WTC11 (cell line): ENCODE data around the gene TMEM25. TPM values are rescaled to one million over a fixed set of nuclear protein-coding genes. Genes with fewer than 3 reads are reported as not detected.
A peak's percentile ranks its signal among the peaks of the same experiment; 100 is the strongest.

Experiments used
- ATAC-seq: fragments of 200-7000 bp; cut with Tn5 transposase; 2 replicates; pipeline ENCODE4 v1.10.0; 2021; ENCODE audit warnings: mild to moderate bottlenecking, moderate library complexity
- CTCF ChIA-PET: fragments of 300-600 bp; sonication (Branson Sonifier 250); formaldehyde crosslinking; loops from one replicate; lab custom pipeline; 2021; ENCODE audit warnings: antibody characterized with exemption; lab: Charles Lee
- POLR2A ChIA-PET: fragments of 350-600 bp; sonication (Branson Sonifier 250); formaldehyde crosslinking; loops from one replicate; lab custom pipeline; 2021; ENCODE audit warnings: antibody characterized with exemption; lab: Charles Lee
- DNase-seq: peaks from one replicate; pipeline ENCODE4 v3.0.0; 2021; ENCODE audit warnings: low spot score
- H3K27ac Mint-ChIP-seq: 2 replicates; pipeline ENCODE4 v1.8.0; 2021; ENCODE audit warnings: mixed read lengths
- H3K27me3 Mint-ChIP-seq: 2 replicates; pipeline ENCODE4 v1.8.0; 2021; ENCODE audit warnings: low read depth, mild to moderate bottlenecking, moderate library complexity, mixed read lengths
- H3K36me3 Mint-ChIP-seq: 2 replicates; pipeline ENCODE4 v1.8.0; 2021; ENCODE audit warnings: mixed read lengths
- H3K4me1 Mint-ChIP-seq: 2 replicates; pipeline ENCODE4 v1.8.0; 2022; ENCODE audit warnings: mixed read lengths
- H3K4me3 Mint-ChIP-seq: 2 replicates; pipeline ENCODE4 v1.8.0; 2021; ENCODE audit warnings: mild to moderate bottlenecking, moderate library complexity, mixed read lengths
- H3K9me3 Mint-ChIP-seq: 2 replicates; pipeline ENCODE4 v1.8.0; 2021; ENCODE audit warnings: mixed read lengths
- ATF3 ChIP-seq: sonication (generic); formaldehyde crosslinking; conservative IDR thresholded peaks from 2 replicates; pipeline ENCODE4 v1.8.1; 2022; ENCODE audit warnings: mild to moderate bottlenecking, missing genetic modification reagents
- ATF6 ChIP-seq: sonication (generic); formaldehyde crosslinking; IDR thresholded peaks from 2 replicates; pipeline ENCODE4 v1.8.1; 2023; ENCODE audit warnings: mild to moderate bottlenecking, missing genetic modification reagents
- CBFB ChIP-seq: sonication (generic); formaldehyde crosslinking; IDR thresholded peaks from 2 replicates; pipeline ENCODE4 v1.8.1; 2022; ENCODE audit warnings: mild to moderate bottlenecking, low read depth, missing genetic modification reagents
- CREB1 ChIP-seq: sonication (generic); formaldehyde crosslinking; IDR thresholded peaks from 2 replicates; pipeline ENCODE4 v1.8.0; 2023; ENCODE audit warnings: mild to moderate bottlenecking, missing genetic modification reagents
- CREM ChIP-seq: sonication (generic); formaldehyde crosslinking; IDR thresholded peaks from 2 replicates; pipeline ENCODE4 v1.8.1; 2022; ENCODE audit warnings: mild to moderate bottlenecking, missing genetic modification reagents, moderate library complexity
- CTCF ChIP-seq: fragments of 200-600 bp; IDR thresholded peaks from 2 replicates; pipeline ENCODE4 v1.8.0; 2022; ENCODE audit warnings: antibody characterized with exemption
- EMX1 ChIP-seq: fragments of 250-450 bp; sonication (Bioruptor Pico); IDR thresholded peaks from 2 replicates; pipeline ENCODE4 v1.8.0; 2021; ENCODE audit warnings: mild to moderate bottlenecking
- ERG ChIP-seq: fragments of 250-450 bp; sonication (Bioruptor Pico); IDR thresholded peaks from 2 replicates; pipeline ENCODE4 v1.8.0; 2021; ENCODE audit warnings: mild to moderate bottlenecking
- ESRRA ChIP-seq: sonication (generic); formaldehyde crosslinking; IDR thresholded peaks from 2 replicates; pipeline ENCODE4 v1.8.1; 2022; ENCODE audit warnings: mild to moderate bottlenecking, missing genetic modification reagents, borderline replicate concordance
- FOXP1 ChIP-seq: sonication (generic); formaldehyde crosslinking; IDR thresholded peaks from 2 replicates; pipeline ENCODE4 v1.8.0; 2022; ENCODE audit warnings: missing genetic modification reagents, mild to moderate bottlenecking, moderate library complexity, borderline replicate concordance
- NR3C1 ChIP-seq: sonication (generic); formaldehyde crosslinking; conservative IDR thresholded peaks from 2 replicates; pipeline ENCODE4 v1.8.1; 2023; ENCODE audit warnings: low read depth, mild to moderate bottlenecking, missing genetic modification reagents
- RORB ChIP-seq: fragments of 250-450 bp; sonication (Bioruptor Pico); IDR thresholded peaks from 2 replicates; pipeline ENCODE4 v1.9.0; 2021; ENCODE audit warnings: mild to moderate bottlenecking
- SMAD3 ChIP-seq: sonication (generic); formaldehyde crosslinking; IDR thresholded peaks from 2 replicates; pipeline ENCODE4 v1.8.0; 2022; ENCODE audit warnings: missing genetic modification reagents, mild to moderate bottlenecking, borderline replicate concordance
- TEAD4 ChIP-seq: sonication (generic); formaldehyde crosslinking; IDR thresholded peaks from 2 replicates; pipeline ENCODE4 v1.8.0; 2022; ENCODE audit warnings: mild to moderate bottlenecking, missing genetic modification reagents
- ZBTB43 ChIP-seq: sonication (generic); formaldehyde crosslinking; IDR thresholded peaks from 2 replicates; pipeline ENCODE4 v1.8.1; 2023; ENCODE audit warnings: mild to moderate bottlenecking, missing genetic modification reagents
- ZNF138 ChIP-seq: sonication (generic); formaldehyde crosslinking; conservative IDR thresholded peaks from 2 replicates; pipeline ENCODE4 v1.8.1; 2022; ENCODE audit warnings: mild to moderate bottlenecking, moderate library complexity, missing genetic modification reagents
- ZNF263 ChIP-seq: sonication (generic); formaldehyde crosslinking; IDR thresholded peaks from 2 replicates; pipeline ENCODE4 v1.8.1; 2022; ENCODE audit warnings: low read depth, mild to moderate bottlenecking, moderate library complexity, missing genetic modification reagents
- ZNF416 ChIP-seq: fragments of 250-450 bp; sonication (Bioruptor Pico); IDR thresholded peaks from 2 replicates; pipeline ENCODE4 v1.9.0; 2021; ENCODE audit warnings: mild to moderate bottlenecking, inconsistent platforms
- ZNF671 ChIP-seq: fragments of 250-450 bp; sonication (Bioruptor Pico); IDR thresholded peaks from 2 replicates; pipeline ENCODE4 v1.8.0; 2021; ENCODE audit warnings: mild to moderate bottlenecking
- ZSCAN18 ChIP-seq: fragments of 250-450 bp; sonication (Bioruptor Pico); IDR thresholded peaks from 2 replicates; pipeline ENCODE4 v2.1.2; 2022; ENCODE audit warnings: mild to moderate bottlenecking, moderate library complexity
- total RNA-seq: library from RNA; stranded (reverse); gene quantifications from 3 replicates; pipeline ENCODE4 v1.2.3, GENCODE V29; 2021

TMEM25 gene
- total RNA-seq, 1 experiment from 2014 or later: 19.7 TPM

- Mint-ChIP-seq H3K4me1 (peaks cover 17% of the 10 kb centered on the region), H3K27ac (no peak overlapping the region), H3K27me3 (peaks cover 3% of the 10 kb centered on the region; the same call in 1 of the 2 replicates), H3K4me3 (peak overlapping the region; percentile 96), H3K9me3 (no peaks in the 10 kb centered on the region), H3K36me3 (no peaks in the 10 kb centered on the region)
- POLR2A ChIA-PET: no interaction called here
- CTCF ChIA-PET: no interaction called here
- no peak for DNase-seq
- no peak for ATAC-seq
- TF ChIP-seq ZSCAN18 (CRISPR knock-in tag): no peak
- no peak for TF ChIP-seq EMX1 (CRISPR knock-in tag)
- no peak for TF ChIP-seq ZNF416
Observed at GRCh38 chr11:118532852-118533768, 2.1 kb downstream of the TMEM25 start.

GRCh38 chr11:118533769-118534729 is 3.1 kb downstream of the TMEM25 start:
- Mint-ChIP-seq H3K9me3 (no peaks in the 10 kb centered on the region), H3K4me1 (peaks cover 15% of the 10 kb centered on the region), H3K27me3 (peaks cover 3% of the 10 kb centered on the region; the same call in 1 of the 2 replicates), H3K4me3 (no peak overlapping the region), H3K36me3 (no peaks in the 10 kb centered on the region), H3K27ac (no peak overlapping the region)
- no peak for TF ChIP-seq CTCF
- TF ChIP-seq CREM: no peak
- no peak for TF ChIP-seq CBFB (CRISPR knock-in tag)
- no peak for TF ChIP-seq ESRRA (CRISPR knock-in tag)
- no peak for TF ChIP-seq ZBTB43 (CRISPR knock-in tag)
- TF ChIP-seq TEAD4 (CRISPR knock-in tag): no peak
- TF ChIP-seq ZNF263 (CRISPR knock-in tag): no peak
- TF ChIP-seq ATF6 (CRISPR knock-in tag): no peak
- TF ChIP-seq ERG: no peak
- TF ChIP-seq ZNF671 (CRISPR knock-in tag): no peak
- TF ChIP-seq SMAD3 (CRISPR knock-in tag): no peak
- no peak for TF ChIP-seq ATF3 (CRISPR knock-in tag)
- no peak for TF ChIP-seq NR3C1 (CRISPR knock-in tag)
- no peak for TF ChIP-seq FOXP1 (CRISPR knock-in tag)
- TF ChIP-seq EMX1 (CRISPR knock-in tag): no peak
- TF ChIP-seq ZNF138 (CRISPR knock-in tag): no peak
- TF ChIP-seq RORB (CRISPR knock-in tag): no peak
- no peak for TF ChIP-seq CREB1
- ChIA-PET POLR2A (no interaction called here), CTCF (no interaction called here)
- DNase-seq (no peak), ATAC-seq (no peak)
